GM12873 (cell line): ENCODE data around the gene TUBA3E.

ENCODE experiments used
- TF ChIP-seq, protein P1 (sequence below): IDR thresholded peaks from 2 replicates; pipeline ENCODE4 v1.5.1; 2012; ENCODE audit warnings: low read depth, mild to moderate bottlenecking, moderate library complexity, low read length, control low read depth; ENCODE audit not compliant: insufficient read depth; ENCODE audit errors: missing control alignments

The TUBA3E gene

DNA sequence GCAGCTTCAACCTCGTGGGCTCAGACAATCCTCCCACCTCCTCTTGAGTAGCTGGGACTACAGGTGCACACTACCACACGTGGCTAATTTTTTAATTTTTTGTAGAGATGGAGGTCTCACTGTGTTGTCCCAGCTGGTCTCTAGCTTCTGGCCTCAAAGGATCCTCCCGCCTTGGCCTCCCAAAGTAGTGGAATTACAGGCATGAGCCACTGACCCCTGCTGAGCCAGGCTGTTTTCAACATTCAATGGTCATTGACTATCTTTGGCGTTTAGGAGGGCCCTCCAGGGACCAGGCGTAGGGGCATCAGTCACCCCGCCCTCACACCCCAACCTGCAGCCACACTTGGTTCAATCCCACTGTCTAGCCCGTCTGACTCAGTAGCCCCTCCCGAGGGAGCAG is 11.0 kb downstream of the TUBA3E start:
- TF ChIP-seq, protein P1, sequence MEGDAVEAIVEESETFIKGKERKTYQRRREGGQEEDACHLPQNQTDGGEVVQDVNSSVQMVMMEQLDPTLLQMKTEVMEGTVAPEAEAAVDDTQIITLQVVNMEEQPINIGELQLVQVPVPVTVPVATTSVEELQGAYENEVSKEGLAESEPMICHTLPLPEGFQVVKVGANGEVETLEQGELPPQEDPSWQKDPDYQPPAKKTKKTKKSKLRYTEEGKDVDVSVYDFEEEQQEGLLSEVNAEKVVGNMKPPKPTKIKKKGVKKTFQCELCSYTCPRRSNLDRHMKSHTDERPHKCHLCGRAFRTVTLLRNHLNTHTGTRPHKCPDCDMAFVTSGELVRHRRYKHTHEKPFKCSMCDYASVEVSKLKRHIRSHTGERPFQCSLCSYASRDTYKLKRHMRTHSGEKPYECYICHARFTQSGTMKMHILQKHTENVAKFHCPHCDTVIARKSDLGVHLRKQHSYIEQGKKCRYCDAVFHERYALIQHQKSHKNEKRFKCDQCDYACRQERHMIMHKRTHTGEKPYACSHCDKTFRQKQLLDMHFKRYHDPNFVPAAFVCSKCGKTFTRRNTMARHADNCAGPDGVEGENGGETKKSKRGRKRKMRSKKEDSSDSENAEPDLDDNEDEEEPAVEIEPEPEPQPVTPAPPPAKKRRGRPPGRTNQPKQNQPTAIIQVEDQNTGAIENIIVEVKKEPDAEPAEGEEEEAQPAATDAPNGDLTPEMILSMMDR = no peak

DNA sequence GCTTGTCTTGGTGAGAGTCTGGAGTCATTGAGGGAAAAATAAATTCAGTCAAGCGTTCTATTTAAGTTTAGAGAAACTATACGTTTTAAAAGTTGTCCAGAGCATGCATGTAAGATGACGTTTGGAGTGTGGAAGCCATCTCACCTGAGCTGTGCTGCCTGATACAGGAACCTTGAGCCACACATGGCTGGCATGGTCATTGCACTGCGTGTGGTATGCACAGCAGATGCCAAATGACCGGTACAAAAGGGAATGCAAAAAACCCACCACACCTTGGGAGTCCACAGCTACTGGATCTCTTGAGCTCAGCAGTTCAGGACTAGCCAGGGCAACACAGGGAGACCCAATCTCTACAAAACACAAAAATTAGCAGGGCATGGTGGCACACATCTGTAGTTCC is 11.8 kb downstream of the TUBA3E start:
- TF ChIP-seq, protein P1 = no peak

DNA sequence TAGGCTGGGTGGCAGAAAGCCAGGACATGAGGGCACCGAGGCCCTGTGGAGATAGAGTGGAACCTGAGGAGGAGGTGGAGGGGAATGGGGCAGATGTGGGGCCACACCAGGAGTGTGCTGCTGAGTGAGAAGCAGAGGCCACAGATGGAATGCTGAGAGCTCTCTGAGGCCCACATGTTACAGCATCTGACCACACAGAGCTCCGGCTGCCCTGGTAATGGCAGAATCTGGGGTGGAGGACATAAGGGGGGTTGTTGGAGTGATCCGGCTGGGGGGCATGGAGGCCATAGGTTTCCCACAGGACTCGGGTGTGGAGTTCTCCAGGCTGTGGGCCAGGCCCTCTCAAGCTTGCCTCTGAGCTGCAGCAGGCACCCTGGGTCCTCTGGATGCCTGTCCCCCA is 12.3 kb downstream of the TUBA3E start:
- TF ChIP-seq, protein P1 = no peak

DNA sequence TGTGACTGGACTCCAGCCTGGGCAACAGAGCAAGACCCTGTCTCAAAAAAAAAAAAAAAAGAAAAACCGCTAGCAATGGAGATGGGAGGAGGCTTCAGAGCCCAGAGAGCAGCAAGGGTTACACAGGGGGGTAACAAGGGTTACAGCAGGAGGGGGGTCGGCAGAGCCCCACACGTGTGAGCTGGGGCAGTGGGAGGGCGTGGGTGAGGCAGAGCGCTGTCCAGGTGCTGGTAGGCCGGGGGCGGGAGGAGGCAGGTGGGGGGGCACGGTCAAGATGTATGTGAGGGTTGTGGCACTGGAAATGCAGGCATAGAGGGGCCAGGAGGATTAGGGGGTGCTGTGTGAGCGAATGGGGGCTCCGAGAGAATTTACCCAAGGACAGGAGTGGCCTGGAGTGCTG is 12.8 kb downstream of the TUBA3E start:
- TF ChIP-seq, protein P1 = no peak

DNA sequence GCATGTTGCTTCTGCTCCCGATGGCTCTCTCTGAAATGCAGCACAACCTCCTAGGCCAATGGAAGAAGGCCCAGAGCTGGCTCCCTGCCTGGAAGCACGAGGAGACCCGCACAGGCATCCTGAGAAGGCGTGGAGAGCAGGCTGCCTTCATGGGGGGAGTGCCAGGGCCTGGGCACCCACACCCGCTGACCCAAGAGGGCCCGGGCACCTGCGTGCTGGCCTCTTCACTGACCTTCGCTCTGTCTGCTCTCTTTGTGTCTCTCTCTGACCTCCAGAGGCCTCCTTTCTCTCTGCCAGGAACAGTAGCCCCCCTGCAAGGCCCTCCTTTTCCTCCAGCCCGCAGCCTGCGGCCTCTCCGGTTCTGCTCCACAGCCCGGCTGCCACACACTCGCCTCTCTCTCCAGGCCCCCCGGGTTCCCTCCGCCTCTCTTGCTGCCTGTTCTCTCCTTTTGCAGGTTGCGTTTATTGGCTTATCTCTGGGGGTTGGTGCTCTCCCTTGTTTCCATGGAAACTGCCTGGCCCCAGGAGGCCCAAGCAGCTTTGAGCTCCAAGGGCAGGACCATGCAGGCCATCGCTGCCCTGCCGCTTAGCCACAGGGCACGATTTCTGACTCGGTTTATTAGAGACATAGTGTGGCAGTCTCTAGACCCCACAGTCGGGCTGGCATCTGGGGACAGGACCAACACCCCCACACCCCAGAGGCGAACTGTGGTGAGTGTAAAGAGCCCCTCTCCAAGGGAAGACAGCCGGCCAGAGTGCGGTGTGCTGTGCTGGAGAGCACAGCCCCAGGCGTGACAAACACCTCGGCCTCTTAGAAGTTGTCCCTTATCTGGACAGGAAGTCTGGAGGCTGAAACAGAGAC is 14.5 kb downstream of the TUBA3E start:
- TF ChIP-seq, protein P1 = no peak

DNA sequence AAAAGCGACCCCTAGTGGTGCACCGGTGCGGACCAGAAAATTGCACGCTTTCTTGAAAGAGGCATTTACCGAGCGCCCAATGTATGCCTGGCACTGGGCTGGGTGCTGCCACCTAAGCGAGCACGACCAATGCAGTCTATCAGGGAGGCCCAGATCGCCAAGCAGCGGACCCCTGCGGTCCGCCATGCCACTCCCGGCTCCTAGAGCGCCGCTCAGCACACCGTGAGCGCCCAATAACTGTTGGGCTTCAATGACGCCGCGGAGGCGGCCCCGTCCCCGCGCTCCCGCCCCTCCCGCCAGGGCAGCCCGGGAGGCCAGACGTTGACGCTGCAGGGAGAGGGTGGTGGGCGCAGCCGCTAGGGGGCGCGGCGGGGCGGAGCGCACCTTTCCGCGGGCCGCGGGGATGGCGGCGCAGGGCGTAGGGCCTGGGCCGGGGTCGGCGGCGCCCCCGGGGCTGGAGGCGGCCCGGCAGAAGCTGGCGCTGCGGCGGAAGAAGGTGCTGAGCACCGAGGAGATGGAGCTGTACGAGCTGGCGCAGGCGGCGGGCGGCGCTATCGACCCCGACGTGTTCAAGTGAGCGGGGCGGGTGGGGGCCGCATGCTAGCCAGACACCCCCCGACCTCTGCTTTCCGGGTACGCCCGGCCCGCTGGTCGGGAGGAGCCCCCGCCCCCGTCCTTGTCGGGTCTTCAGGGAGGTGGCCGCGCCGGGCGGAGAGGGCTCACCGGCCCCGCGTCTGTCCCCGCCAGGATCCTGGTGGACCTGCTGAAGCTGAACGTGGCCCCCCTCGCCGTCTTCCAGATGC is 16.2 kb downstream of the TUBA3E start, which contains the start of gene MZT2B:
TSS of gene MZT2B (plus strand) at position 383 of the 803 bp plus-strand sequence. CDS start at position 404, 21 bp downstream.
- TF ChIP-seq, protein P1 = peak; percentile 62

DNA sequence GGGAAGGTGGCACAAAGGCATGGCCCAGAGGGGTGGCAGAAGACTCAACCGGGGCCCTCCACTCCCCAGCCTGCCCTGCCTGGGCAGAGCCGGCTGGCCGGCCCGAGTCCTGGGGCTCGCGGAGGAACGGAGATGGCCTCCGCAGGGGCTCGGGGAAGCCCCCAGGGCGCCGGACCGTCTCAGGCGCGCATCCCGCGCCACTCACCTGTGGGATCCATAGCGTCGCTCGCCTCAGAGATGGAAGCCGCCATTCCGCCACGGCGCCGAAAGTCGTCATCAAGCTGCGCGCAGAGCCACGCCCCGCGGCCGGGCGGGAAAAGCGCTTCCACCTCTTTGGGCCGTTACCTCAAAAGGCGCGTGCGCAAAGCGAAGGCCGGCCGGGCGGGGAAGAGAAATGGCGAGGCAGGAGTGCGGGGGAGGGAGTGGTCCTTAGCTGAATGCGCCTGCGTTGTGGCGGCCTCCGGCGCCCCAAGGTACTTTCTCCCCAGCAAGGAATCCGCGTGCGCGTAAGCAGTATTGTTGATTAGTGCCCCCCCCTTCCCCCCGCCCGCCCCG is 16.8 kb downstream of the TUBA3E start, which contains the start of gene SMPD4:
TSS of gene SMPD4 (minus strand) at position 278 of the 555 bp plus-strand sequence. CDS start 5,010 bp downstream, outside the sequence.
- TF ChIP-seq, protein P1 = no peak
